Left renal pelvis (tissue), 4 donors: ENCODE measurements around the gene PPP1R12B. TPM values are rescaled to one million over a fixed set of nuclear protein-coding genes. Genes with fewer than 3 reads are reported as not detected.
"Not testable (repeated sequence)": the region's sequence is repeated elsewhere in the genome, so short reads cannot be mapped to it uniquely, and the experiment has no call there.

Source experiments
- DNase-seq, 4 donors: peaks; one replicate each; pipeline ENCODE4 v3.0.0-alpha.2; 2013; ENCODE audit warnings: low read depth in 4 of 4, low spot score in 3 of 4
- polyA plus RNA-seq, 4 donors: library from polyadenylated mRNA; unstranded; fragments of 120-200 nt; gene quantifications; one replicate each; pipeline ENCODE4 v1.2.1, GENCODE V29; 2013; ENCODE audit not compliant: insufficient read length in 4 of 4

Gene PPP1R12B
- polyA plus RNA-seq, 4 donors: 17.1 to 85.4 (median 23.1) TPM

- not testable (repeated sequence) for DNase-seq
Observed at GRCh38 chr1:202473266-202474045, 125.0 kb downstream of the PPP1R12B start.

GRCh38 chr1:202479661-202480060 is 131.2 kb downstream of the PPP1R12B start:
- DNase-seq: not testable (repeated sequence)

GRCh38 chr1:202480640-202481039 is 132.1 kb downstream of the PPP1R12B start:
- not testable (repeated sequence) for DNase-seq

- not testable (repeated sequence) for DNase-seq
Observed at GRCh38 chr1:202483362-202483761, 134.9 kb downstream of the PPP1R12B start.

- not testable (repeated sequence) for DNase-seq
Observed at GRCh38 chr1:202484032-202484431, 135.5 kb downstream of the PPP1R12B start.

GRCh38 chr1:202484820-202485219 is 136.3 kb downstream of the PPP1R12B start:
- not testable (repeated sequence) for DNase-seq

- not testable (repeated sequence) for DNase-seq
Observed at GRCh38 chr1:202488178-202488649, 139.7 kb downstream of the PPP1R12B start.

- not testable (repeated sequence) for DNase-seq
Observed at GRCh38 chr1:202489101-202489500, 140.6 kb downstream of the PPP1R12B start.

- DNase-seq: not testable (repeated sequence)
Observed at GRCh38 chr1:202493112-202493511, 144.6 kb downstream of the PPP1R12B start.

GRCh38 chr1:202498542-202498941 is 150.0 kb downstream of the PPP1R12B start:
- DNase-seq: no peak

- not testable (repeated sequence) for DNase-seq
Observed at GRCh38 chr1:202499997-202500396, 151.5 kb downstream of the PPP1R12B start.

GRCh38 chr1:202501281-202501680 is 152.8 kb downstream of the PPP1R12B start:
- DNase-seq: no peak

- DNase-seq: no peak
Observed at GRCh38 chr1:202505356-202505755, 156.9 kb downstream of the PPP1R12B start.

GRCh38 chr1:202505880-202506575 is 157.5 kb downstream of the PPP1R12B start:
- DNase-seq: not testable (repeated sequence)

- DNase-seq: not testable (repeated sequence)
Observed at GRCh38 chr1:202508863-202509262, 160.4 kb downstream of the PPP1R12B start.

GRCh38 chr1:202513875-202514274 is 165.4 kb downstream of the PPP1R12B start:
- DNase-seq: not testable (repeated sequence)

GRCh38 chr1:202516434-202516877 is 168.0 kb downstream of the PPP1R12B start:
- DNase-seq: no peak

- DNase-seq: not testable (repeated sequence)
Observed at GRCh38 chr1:202517146-202517545, 168.6 kb downstream of the PPP1R12B start.

GRCh38 chr1:202518180-202518579 is 169.7 kb downstream of the PPP1R12B start:
- DNase-seq: not testable (repeated sequence)

- DNase-seq: not testable (repeated sequence)
Observed at GRCh38 chr1:202518905-202519304, 170.4 kb downstream of the PPP1R12B start.

GRCh38 chr1:202520129-202520856 is 171.8 kb downstream of the PPP1R12B start:
- not testable (repeated sequence) for DNase-seq
